Lower leg skin (tissue), 4 donors: ENCODE data around the gene ZNF782. TPM values are rescaled to one million over a fixed set of nuclear protein-coding genes. Genes with fewer than 3 reads are reported as not detected.

ENCODE experiments used
- DNase-seq, 2 donors: peaks; one replicate each; pipeline ENCODE4 v3.0.0-alpha.2; 2019; ENCODE audit warnings: low spot score in 2 of 2
- H3K4me3 ChIP-seq: fragments of 200-600 bp; sonication (generic); 2 replicates; pipeline ENCODE4 v1.5.1; 2017; ENCODE audit warnings: mild to moderate bottlenecking, low read depth; ENCODE audit not compliant: poor library complexity, severe bottlenecking
- CTCF ChIP-seq, 3 donors: fragments of 450-650 bp; IDR thresholded peaks; one replicate each; pipeline ENCODE4 v1.5.1; 2016; ENCODE audit warnings: antibody characterized with exemption in 3 of 3, mild to moderate bottlenecking in 3 of 3, moderate library complexity in 2 of 3
- POLR2A ChIP-seq, 2 donors: fragments of 450-650 bp; IDR thresholded peaks; one replicate each; pipeline ENCODE4 v1.6.1; 2016 to 2017; ENCODE audit warnings: antibody characterized with exemption in 2 of 2, mild to moderate bottlenecking in 1 of 2, moderate library complexity in 1 of 2
- WGBS, 2 donors: methylation state at CpG; one replicate each; pipeline ENCODE4 v1.1.5; 2018; 5-methylcytosine and 5-hydroxymethylcytosine counted together
- intact Hi-C: fragments of 100-400 bp; cut with DNase I; formaldehyde crosslinking; loops from one replicate; pipeline ENCODE4 v1.15.0; 2023; ENCODE audit warnings: low total_unique reads
- total RNA-seq, 4 donors: library from RNA; depleted of rRNA; stranded (reverse); fragments of >200 nt; gene quantifications; one replicate each; pipeline ENCODE4 v1.1.0, GENCODE V29; 2016

The ZNF782 gene
- total RNA-seq, 4 donors from 2014 or later: 5.0 to 13.4 (median 7.9) TPM

DNA sequence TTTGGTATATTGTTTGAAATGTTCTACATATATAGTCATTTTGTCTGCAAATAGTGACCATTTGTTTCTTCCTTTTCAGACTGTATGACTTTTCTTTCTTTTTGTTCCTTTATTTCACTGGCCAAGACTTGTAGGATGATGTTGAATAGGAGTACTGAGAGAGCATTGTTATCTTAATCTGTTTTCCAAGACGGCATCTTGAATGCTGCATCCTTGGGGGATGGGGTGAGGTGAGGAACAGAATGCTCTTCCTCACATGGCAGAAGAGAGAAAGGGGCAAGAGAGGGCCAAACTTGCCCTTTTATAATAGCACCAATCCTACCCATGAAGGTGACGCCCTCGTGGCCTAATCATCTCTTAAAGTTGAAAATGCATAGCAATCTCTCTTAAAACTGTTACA lies 72.8 kb downstream of the ZNF782 start:
- H3K4me3 ChIP-seq: no peak overlapping the region
- 72 to 78% methylated on average over 3 of the region's 3 CpGs for WGBS, 2 donors
- intact Hi-C loops: no loop called here
- no peak for TF ChIP-seq CTCF (IDR thresholded peaks at IDR 0.05)
- no peak for TF ChIP-seq POLR2A (IDR thresholded peaks at IDR 0.05)
- DNase-seq: no peak

- no peak overlapping the region for H3K4me3 ChIP-seq
- intact Hi-C loops: no loop called here
- 33 to 47% methylated on average over 2 of the region's 2 CpGs for WGBS, 2 donors
- TF ChIP-seq POLR2A (IDR thresholded peaks at IDR 0.05): no peak
- TF ChIP-seq CTCF (IDR thresholded peaks at IDR 0.05): no peak
- DNase-seq: no peak
These were observed 75.2 kb downstream of the ZNF782 start for GRCh38 chr9:96779089-96779488.

DNA sequence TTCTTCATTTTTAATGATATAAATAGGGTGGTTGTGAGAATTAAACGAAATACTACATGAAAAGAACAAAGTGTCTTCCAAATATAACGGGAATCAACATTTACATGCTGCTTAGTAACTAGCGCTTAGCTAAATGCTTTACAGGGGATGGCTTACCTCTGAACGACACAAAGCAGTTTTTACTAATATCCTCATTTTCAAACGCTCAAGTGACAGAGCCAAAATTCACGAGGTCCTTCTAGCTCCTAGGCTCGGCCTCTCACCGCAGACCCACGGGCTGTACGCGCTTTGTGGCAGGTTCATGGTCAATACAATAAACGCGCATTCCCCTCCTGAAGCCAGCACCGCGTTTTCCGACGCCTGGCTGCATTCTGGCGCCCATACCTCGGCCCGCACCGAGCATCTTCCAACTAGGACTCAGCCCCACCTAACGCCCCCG lies 76.9 kb downstream of the ZNF782 start:
- H3K4me3 ChIP-seq: peak overlapping the region; percentile 88
- WGBS, 2 donors: 3 to 4% methylated on average over 21 to 22 of the region's 23 CpGs
- intact Hi-C loops: no loop called here
- no peak for TF ChIP-seq CTCF (IDR thresholded peaks at IDR 0.05)
- TF ChIP-seq POLR2A (IDR thresholded peaks at IDR 0.05): no peak
- no peak for DNase-seq

- 93 to 97% methylated on average over 2 of the region's 2 CpGs for WGBS, 2 donors
- no peak overlapping the region for H3K4me3 ChIP-seq
- no peak for DNase-seq
- intact Hi-C loops: no loop called here
- TF ChIP-seq CTCF (IDR thresholded peaks at IDR 0.05) (no peak), POLR2A (IDR thresholded peaks at IDR 0.05) (no peak)
These were observed 83.2 kb downstream of the ZNF782 start for GRCh38 chr9:96771124-96771523.

GRCh38 chr9:96769989-96770388 lies 84.3 kb downstream of the ZNF782 start:
- 97 to 99% methylated on average over 6 of the region's 6 CpGs for WGBS, 2 donors
- no peak for DNase-seq
- H3K4me3 ChIP-seq: no peak overlapping the region
- TF ChIP-seq POLR2A (IDR thresholded peaks at IDR 0.05) (no peak), CTCF (IDR thresholded peaks at IDR 0.05) (no peak)
- intact Hi-C loops: no loop called here

Other genes with a start within 250 kb of the ZNF782 start
- gene CDC14B, start 234.7 kb downstream of the ZNF782 start, total RNA-seq: 10 to 100 TPM in 1 of 4 donors, 1 to 10 TPM in 3; 5.8 to 10.9 (median 8.0) TPM
- 10 to 100 TPM in 2 of 4 donors, 1 to 10 TPM in 2; 6.1 to 12.4 (median 9.4) TPM for gene PRXL2C, start 199.2 kb downstream of the ZNF782 start, total RNA-seq
- 10 to 100 TPM in 1 of 4 donors, 1 to 10 TPM in 3; 7.5 to 11.6 (median 9.0) TPM for gene ZNF510, start 76.4 kb downstream of the ZNF782 start, total RNA-seq
- gene NUTM2G, start 74.3 kb upstream of the ZNF782 start, total RNA-seq: not detected
- gene CTSV, start 184.6 kb upstream of the ZNF782 start, total RNA-seq: 100 to 1,000 TPM in 2 of 4 donors, 10 to 100 TPM in 2; 49.1 to 208 (median 93.4) TPM